Skeletal muscle cell (primary cell): Measurements from ENCODE around the gene PARP14.
"Not testable (repeated sequence)": the region's sequence is repeated elsewhere in the genome, so short reads cannot be mapped to it uniquely, and the experiment has no call there.

Experiments
- DNase-seq: peaks from one replicate; pipeline ENCODE4 v3.0.0-alpha.2; 2010; ENCODE audit warnings: low read depth
- H3K4me3 ChIP-seq: 2 replicates; pipeline ENCODE4 v1.5.1; 2011; ENCODE audit warnings: low read depth, mild to moderate bottlenecking, control low read depth, low read length, moderate library complexity

The PARP14 gene

DNA sequence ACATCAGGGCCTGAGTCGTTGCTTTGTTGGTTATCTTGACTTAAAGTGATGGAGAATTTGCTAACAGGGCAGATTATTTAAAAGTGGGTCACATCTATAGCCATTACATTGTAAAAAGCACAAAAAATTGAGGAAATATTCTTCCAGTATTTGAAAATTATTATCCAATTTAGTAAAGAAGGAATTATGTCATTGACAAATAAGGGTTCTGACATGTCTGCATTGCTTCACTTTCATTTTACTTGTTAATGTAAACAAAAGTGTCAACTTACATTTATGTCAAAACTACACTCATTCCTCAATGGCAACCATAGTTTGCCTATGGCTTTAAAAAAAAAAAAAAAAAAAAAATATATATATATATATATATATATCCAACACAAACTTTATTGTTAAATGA lies 3.4 kb upstream of the PARP14 start:
- no peak for DNase-seq
- H3K4me3 ChIP-seq = no peak overlapping the region

DNA sequence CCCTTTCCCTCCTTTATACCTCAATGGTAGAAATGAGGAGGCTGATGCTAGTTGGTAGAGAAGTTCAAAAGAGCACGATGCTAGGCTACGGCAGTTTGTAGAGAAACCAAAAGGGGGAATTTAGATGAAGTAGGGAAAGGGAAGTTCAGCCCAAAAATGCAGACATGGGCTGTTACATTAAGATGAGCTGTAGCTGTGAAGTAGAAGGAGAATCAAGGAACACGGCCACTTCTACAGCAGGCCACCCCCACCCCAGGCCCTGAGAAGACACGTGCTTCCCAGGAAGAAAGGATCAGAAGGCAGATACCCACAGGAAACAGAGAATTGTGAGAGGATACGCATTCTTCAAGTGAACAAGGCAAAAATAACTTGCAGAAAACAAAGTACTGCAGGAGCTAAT lies 2.1 kb upstream of the PARP14 start:
- H3K4me3 ChIP-seq = no peak overlapping the region
- no peak for DNase-seq

GRCh38 chr3:122679085-122679881 lies 1.4 kb upstream of the PARP14 start:
- H3K4me3 ChIP-seq = peak overlapping the region; percentile 29
- DNase-seq = peak; percentile 28

DNA sequence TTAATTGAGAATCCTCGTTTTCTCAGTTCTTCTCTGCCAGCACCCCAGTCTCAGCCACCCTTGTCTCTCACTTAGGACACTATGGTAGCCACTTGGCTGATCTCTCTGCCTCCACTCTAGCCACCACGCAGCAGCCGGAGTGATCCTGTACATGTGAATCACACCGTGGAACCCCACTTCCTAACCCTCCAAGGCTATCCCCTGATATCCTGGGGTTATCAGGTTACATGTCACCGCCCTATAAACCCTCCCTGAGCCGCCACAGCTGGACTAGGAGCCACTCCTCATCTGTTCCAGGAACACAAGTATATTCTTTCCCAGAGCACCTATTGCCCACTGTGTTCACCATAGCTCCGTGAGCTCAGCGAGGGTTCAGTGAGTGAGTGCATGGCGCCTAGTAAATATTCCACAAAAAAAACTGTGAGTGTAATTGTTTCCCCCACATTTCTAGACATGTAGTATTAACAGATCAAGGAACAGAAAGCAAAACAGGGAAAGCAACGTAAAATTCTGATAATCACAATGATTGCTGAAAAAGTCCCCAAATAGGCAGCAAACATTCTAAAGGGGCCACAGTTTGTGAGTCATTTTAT lies 661 bp upstream of the PARP14 start:
- no peak for DNase-seq

DNA sequence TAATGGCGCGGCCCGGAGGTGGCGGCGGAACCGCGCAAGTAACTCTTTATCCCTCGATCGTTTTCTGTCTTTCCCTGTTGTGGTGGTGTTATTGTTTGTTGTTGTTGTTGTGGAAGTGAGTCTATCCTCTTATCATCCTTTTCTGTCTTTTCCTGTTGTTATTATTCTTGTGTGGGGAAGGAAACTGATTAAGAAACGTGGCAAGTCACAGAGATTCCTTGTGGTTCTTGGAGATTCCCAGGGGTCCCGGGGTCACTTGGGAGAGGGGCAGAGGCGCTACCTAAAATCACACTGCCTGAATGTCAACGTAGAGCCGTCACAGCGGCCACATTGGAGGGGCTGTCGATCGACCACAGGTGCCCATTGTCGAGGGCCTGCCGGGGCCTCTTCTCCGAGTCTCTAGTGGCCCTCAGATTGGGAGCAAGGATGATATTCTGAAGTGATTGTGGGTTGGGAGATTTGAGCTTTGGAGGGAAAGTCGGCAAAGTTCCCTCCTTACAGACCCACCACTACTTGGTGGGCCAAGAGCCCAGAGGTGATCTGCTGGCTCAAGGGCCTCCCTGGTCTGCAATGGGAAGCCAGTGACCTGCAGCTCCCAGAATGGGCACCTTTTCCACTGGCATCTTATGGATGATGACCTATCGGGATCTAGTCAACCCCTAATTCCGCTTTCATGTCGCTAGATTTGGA lies 790 bp downstream of the PARP14 start:
- peak overlapping the region; percentile 82 for H3K4me3 ChIP-seq
- no peak for DNase-seq

More for the DNA sequence above, 661 bp upstream of the PARP14 start:
- H3K4me3 ChIP-seq = peak overlapping the region; percentile 82

DNA sequence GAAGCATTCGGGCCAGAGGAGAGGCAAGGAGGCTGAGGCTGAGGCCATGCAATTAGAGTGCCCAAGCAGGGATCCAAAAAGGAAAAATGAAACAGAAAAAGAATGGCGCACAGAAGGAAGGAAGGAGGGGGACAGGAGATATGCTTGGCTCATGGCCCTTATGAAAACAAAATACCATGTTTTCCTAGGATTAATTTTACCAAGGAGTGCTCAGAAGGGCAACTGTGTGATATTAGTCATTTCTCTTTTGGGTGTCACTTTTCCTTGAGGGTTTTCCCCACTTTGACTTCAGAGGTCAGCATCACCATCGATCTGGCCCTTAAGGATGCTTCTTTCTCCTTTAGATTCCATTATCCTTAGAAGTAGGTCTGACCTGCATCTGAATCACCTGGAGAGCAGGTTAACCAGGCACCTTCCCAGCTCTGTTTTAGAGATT lies 1.4 kb downstream of the PARP14 start:
- no peak for DNase-seq
- peak overlapping the region; percentile 82 for H3K4me3 ChIP-seq

- DNase-seq, H3K4me3 ChIP-seq: not testable (repeated sequence)
These were observed 2.3 kb downstream of the PARP14 start for GRCh38 chr3:122682778-122683411.

- no peak for DNase-seq
These were observed 6.7 kb downstream of the PARP14 start for GRCh38 chr3:122687298-122687697.

DNA sequence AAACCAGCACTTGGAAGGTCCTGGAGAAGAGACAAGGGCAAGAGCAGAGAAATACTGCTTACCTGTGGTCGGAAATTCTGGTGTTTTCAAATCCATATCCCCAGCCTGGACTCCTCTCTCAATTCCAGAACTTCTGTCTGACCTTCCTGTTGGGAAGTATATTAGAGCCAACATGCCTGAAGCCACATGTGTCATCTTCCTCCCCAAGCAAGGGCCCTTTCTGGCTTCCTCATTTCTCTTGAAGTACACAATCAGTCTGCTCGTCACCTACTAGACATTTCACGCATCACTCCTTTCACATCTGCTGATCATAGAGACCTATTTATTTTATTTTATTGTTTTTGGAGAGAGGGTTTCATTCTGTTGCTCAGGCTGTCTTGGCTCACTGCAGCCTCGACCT lies 8.4 kb downstream of the PARP14 start:
- DNase-seq = no peak
- H3K4me3 ChIP-seq = no peak overlapping the region

More at GRCh38 chr3:122687298-122687697, 6.7 kb downstream of the PARP14 start:
- H3K4me3 ChIP-seq = no peak overlapping the region

DNA sequence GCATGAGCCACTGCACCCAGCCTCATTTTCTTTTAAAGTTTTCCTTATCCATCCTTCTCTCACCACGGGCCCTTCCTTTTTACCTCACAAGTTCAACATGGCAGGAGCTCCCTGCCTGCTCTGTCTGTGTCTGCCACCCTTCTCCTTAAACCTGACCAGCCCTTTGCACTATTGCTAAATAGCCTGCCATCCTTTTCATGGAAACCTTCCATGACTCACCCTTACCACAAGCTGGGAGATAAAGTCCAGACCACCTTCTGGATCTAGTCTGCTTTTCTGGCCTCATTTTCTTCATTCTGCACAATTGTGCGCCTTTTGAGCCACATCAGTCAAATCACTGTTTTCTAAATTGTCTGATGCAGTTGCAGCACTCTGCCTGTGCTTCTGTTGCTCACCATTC lies 8.9 kb downstream of the PARP14 start:
- no peak overlapping the region for H3K4me3 ChIP-seq
- DNase-seq = no peak

- no peak overlapping the region for H3K4me3 ChIP-seq
- no peak for DNase-seq
These were observed 9.5 kb downstream of the PARP14 start for GRCh38 chr3:122690096-122690495.

DNA sequence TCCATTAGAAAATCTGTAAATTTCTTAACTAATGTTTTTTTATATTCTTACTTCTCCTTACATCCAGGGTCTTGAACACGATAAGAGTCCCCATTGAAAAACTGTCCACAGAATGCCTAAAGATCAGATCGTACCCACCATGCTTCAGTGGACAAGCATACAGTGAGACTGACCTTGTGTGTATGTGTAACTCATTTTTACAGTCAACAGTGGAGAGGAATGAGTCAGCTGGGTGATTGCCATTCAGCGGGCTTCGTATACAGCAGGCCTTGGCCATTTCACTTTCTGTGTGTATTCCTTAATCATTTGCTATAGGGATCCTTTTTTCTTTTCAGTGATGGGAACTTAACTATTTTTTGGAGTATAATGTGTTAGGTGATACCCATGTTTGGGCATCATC lies 10.6 kb downstream of the PARP14 start:
- peak; percentile 38 for DNase-seq
- H3K4me3 ChIP-seq = no peak overlapping the region

DNA sequence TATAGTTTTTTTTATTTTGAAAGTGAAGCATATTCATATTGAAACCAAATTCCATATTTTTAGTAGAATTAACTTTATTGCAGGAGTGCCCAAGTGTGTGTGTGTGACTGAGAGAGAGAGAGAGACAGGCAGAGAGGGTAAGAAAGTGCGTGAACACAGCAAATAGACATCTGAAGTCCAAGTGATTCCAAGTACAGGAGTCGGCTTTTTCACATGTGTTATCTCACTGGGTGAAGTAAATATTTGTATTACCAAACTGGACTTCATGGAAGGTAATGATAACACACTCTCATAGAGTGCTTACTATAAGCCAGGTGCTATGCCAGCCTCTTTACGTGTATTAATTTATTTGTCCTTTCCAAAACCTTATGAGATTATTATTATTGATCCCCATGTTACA lies 12.0 kb downstream of the PARP14 start:
- no peak for DNase-seq

GRCh38 chr3:122694966-122695365 lies 14.3 kb downstream of the PARP14 start:
- no peak overlapping the region for H3K4me3 ChIP-seq
- DNase-seq = no peak

More for the DNA sequence above, 12.0 kb downstream of the PARP14 start:
- H3K4me3 ChIP-seq = no peak overlapping the region

- DNase-seq = no peak
- H3K4me3 ChIP-seq = no peak overlapping the region
These were observed 15.4 kb downstream of the PARP14 start for GRCh38 chr3:122695927-122696561.

GRCh38 chr3:122697952-122698620 lies 17.4 kb downstream of the PARP14 start:
- DNase-seq = no peak
- H3K4me3 ChIP-seq = no peak overlapping the region

GRCh38 chr3:122700193-122700592 lies 19.6 kb downstream of the PARP14 start:
- H3K4me3 ChIP-seq = no peak overlapping the region
- DNase-seq = no peak

DNA sequence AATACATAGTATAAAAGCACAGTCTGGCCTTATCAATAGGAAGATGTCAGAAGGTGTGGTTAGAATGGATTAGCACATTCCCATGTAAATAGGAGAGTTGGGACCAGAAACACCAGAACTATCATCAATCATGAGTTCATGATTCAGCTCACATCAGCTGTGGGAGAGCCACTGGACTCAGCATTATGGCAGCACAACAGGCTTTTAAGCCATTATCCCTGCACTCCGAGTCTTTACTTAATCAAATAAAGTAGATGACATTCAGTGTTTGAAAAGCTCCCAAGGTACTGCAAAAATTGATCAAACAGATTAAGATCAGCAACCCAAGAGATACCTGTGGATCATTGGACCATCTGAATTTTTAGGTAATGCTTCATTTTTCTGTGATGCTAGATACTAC lies 24.7 kb downstream of the PARP14 start:
- DNase-seq = no peak
- H3K4me3 ChIP-seq = no peak overlapping the region

- DNase-seq, H3K4me3 ChIP-seq: not testable (repeated sequence)
These were observed 30.1 kb downstream of the PARP14 start for GRCh38 chr3:122710616-122711251.
